ENCODE results near the gene EIF4A2.

DNA sequence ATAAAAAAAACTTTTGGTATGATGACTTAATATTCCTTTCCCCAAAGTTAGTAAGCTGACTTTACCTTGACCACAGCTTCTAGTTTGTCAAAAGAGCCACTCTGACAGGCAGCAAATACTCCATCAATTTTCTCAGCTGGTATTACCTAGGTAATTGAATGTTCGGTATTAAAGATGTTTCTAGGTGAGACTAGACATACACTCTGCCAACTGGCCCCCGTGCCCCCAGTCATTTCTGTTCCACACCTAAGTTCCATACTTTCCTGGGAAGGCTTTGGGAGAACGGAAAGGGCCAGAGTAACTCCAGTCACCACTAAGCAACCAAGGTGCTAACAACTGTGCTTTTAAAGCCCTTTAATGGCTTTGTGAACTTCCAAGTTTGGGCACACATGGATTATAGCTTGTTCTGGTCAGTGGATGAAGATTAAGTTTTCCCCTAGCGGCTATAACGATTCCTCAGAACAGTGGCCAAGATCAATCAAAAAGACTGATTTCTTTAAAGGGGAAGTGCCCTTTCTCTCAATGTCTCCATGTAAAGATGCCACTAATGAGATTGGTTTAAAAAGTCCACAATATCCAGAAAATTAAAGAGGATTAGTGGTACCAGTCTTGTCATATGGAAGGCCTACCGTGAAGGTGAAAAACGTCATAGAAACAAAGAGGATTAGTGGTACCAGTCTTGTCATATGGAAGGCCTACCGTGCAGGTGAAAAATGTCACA, 7.0 kb downstream of the EIF4A2 start:
- TF ChIP-seq, protein P1, sequence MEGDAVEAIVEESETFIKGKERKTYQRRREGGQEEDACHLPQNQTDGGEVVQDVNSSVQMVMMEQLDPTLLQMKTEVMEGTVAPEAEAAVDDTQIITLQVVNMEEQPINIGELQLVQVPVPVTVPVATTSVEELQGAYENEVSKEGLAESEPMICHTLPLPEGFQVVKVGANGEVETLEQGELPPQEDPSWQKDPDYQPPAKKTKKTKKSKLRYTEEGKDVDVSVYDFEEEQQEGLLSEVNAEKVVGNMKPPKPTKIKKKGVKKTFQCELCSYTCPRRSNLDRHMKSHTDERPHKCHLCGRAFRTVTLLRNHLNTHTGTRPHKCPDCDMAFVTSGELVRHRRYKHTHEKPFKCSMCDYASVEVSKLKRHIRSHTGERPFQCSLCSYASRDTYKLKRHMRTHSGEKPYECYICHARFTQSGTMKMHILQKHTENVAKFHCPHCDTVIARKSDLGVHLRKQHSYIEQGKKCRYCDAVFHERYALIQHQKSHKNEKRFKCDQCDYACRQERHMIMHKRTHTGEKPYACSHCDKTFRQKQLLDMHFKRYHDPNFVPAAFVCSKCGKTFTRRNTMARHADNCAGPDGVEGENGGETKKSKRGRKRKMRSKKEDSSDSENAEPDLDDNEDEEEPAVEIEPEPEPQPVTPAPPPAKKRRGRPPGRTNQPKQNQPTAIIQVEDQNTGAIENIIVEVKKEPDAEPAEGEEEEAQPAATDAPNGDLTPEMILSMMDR (optimal IDR thresholded peaks at IDR 0.05 in 1 of 3, IDR thresholded peaks at IDR 0.05 in 1 of 3, conservative IDR thresholded peaks at IDR 0.05 in 1 of 3; ENCODE audit: extremely low read depth in 1 of 3, insufficient read depth in 2 of 3, low read length in 3 of 3), result no peak
- no peak for TF ChIP-seq EZH2 (IDR thresholded peaks at IDR 0.05; ENCODE audit: low read length)
